Measurements from ENCODE around the gene TEKTIP1.

The TEKTIP1 gene

GRCh38 chr19:3547767-3548282 lies 8.9 kb downstream of the TEKTIP1 start:
- DNase-seq (ENCODE audit: low read depth), result no peak
- no peak overlapping the region for H3K4me3 ChIP-seq (ENCODE audit: low read length)
- no peak for TF ChIP-seq CTCF (conservative IDR thresholded peaks at IDR 0.05; ENCODE audit: low read length)

DNA sequence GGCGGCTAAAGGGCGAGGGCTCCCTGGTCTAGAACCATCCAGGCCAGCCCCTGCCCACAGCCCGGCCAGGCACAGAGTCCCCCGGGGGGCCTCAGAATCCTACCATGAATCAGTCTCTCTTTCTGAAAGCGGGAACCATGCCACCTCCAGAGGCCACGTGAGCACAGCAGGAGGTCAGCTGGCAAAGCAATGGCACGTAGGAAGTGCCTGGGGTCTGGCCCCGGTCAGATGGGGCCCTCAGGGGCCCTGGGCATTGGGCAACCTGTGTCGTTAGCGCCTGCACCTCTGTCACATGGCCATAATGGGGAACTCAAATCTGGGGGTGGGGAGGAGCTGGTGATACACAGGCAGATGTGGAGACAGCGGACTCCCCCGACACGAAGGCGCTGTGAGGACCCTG lies 9.6 kb downstream of the TEKTIP1 start:
- H3K4me3 ChIP-seq (ENCODE audit: low read length), result no peak overlapping the region
- no peak for DNase-seq (ENCODE audit: low read depth)
- TF ChIP-seq CTCF (conservative IDR thresholded peaks at IDR 0.05; ENCODE audit: low read length), result no peak

DNA sequence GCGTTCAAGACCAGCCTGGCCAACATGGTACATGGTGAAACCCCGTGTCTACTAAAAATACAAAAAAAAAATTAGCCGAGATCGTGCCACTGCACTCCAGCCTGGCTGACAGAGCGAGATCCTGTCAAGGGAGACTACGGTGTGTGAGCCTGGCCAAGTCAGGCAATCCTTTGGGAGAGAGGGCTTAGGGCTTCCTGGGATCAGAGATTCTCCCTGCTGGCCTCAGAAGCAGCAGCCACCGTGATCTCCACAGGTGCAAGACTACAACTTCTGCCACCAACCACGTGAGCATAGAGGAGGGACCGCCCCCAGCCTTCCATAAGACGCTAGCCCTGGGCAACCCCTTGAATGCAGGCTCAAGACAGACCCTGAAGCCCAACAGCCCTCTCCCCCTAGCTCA lies 10.8 kb downstream of the TEKTIP1 start:
- H3K4me3 ChIP-seq (ENCODE audit: low read length), result no peak overlapping the region
- TF ChIP-seq CTCF (conservative IDR thresholded peaks at IDR 0.05; ENCODE audit: low read length), result no peak
- DNase-seq (ENCODE audit: low read depth), result no peak

DNA sequence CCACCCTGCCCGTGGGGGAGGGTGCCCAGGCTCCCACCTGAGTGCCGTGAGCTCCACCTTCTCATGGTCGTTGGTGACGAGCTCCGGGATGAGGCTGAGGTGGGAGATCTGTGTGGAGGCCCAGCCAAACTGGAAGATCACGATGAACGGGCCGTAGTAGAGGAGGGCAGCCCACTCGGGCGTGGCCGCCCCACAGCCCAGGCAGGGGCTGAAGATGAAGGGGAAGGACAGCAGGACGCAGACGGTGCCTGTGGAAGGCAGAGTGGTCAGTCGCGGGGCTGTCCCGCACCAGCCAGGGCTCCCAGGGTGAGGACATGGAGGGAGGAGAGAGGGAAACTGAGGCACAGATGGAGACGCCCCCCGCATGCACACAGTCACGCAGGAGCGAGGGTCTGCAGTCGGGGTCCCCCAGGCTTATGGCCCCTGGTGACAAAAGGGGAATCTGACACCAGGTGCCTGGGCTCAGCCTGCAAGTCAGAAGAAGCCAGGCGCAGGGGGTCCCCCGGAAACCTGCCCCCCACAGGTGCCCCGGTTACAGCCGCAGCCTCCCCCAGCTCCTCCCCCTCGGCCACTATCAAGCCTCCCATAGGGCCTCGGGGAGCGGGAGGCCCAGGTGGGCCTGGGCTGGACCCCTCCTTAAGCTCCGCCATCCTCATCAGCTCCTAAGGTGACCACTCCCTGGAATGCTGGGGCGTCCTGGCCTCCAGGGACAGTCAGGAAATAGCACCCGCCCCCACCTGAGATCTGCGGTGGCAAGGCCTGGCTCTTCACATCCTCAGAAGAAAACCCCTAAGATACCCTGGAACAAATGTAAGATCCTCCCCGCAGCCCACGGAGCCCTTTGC lies 12.2 kb downstream of the TEKTIP1 start:
- no peak for TF ChIP-seq CTCF (conservative IDR thresholded peaks at IDR 0.05; ENCODE audit: low read length)
- no peak for DNase-seq (ENCODE audit: low read depth)
- no peak overlapping the region for H3K4me3 ChIP-seq (ENCODE audit: low read length)

GRCh38 chr19:3551792-3552095 lies 12.8 kb downstream of the TEKTIP1 start:
- no peak for TF ChIP-seq CTCF (conservative IDR thresholded peaks at IDR 0.05; ENCODE audit: low read length)
- DNase-seq (ENCODE audit: low read depth), result no peak
- H3K4me3 ChIP-seq (ENCODE audit: low read length), result no peak overlapping the region

GRCh38 chr19:3554254-3555083 lies 15.5 kb downstream of the TEKTIP1 start:
- no peak for DNase-seq (ENCODE audit: low read depth)
- no peak overlapping the region for H3K4me3 ChIP-seq (ENCODE audit: low read length)
- no peak for TF ChIP-seq CTCF (conservative IDR thresholded peaks at IDR 0.05; ENCODE audit: low read length)

Measured in AG10803 (cell line).